Stomach (tissue), 9 donors: ENCODE data around the gene DUS3L. TPM values are rescaled to one million over a fixed set of nuclear protein-coding genes. Genes with fewer than 3 reads are reported as not detected.

ENCODE experiments used
- DNase-seq, 2 donors: peaks; one replicate each; pipeline versions ENCODE4 v3.0.0 to v3.0.0-alpha.2; 2013 to 2019
- H3K27ac ChIP-seq, 5 donors: fragments of 200-600 bp in 4 of 5; sonication (generic) in 4 of 5; one replicate each; pipeline ENCODE4 v1.5.1; 2013 to 2019; ENCODE audit warnings: mild to moderate bottlenecking in 1 of 5, moderate library complexity in 1 of 5
- H3K27me3 ChIP-seq, 3 donors: fragments of 200-600 bp; sonication (generic); one replicate each; pipeline ENCODE4 v1.5.1; 2017 to 2019; ENCODE audit warnings: mixed run types in 1 of 3
- H3K36me3 ChIP-seq, 4 donors: fragments of 200-600 bp; sonication (generic); 1 replicate in 3 of 4; 2 replicates in 1 of 4; pipeline ENCODE4 v1.5.1; 2016 to 2019
- H3K4me1 ChIP-seq, 4 donors: fragments of 200-600 bp; sonication (generic); one replicate each; pipeline ENCODE4 v1.5.1; 2016 to 2019
- H3K4me3 ChIP-seq, 4 donors: fragments of 200-600 bp; sonication (generic) in 3 of 4; one replicate each; pipeline ENCODE4 v1.5.1; 2016 to 2019; ENCODE audit warnings: mild to moderate bottlenecking in 1 of 4
- H3K9me3 ChIP-seq, 4 donors: fragments of 200-600 bp; sonication (generic); one replicate each; pipeline ENCODE4 v1.5.1; 2016 to 2019
- CTCF ChIP-seq, 7 experiments: fragments of 450-650 bp in 4 of 7; fragments of 200-600 bp in 3 of 7; sonication (generic) in 3 of 7; IDR thresholded peaks; one replicate each; pipeline ENCODE4 v1.5.1; 2016 to 2019; ENCODE audit warnings: antibody characterized with exemption in 7 of 7, control low read depth in 2 of 7, mild to moderate bottlenecking in 1 of 7
- EP300 ChIP-seq: sonication (generic); formaldehyde crosslinking; IDR thresholded peaks from one replicate; pipeline ENCODE4 v1.6.1; 2017; ENCODE audit warnings: antibody characterized with exemption
- POLR2A ChIP-seq, 4 donors: fragments of 450-650 bp; IDR thresholded peaks; one replicate each; pipeline ENCODE4 v1.6.1; 2016; ENCODE audit warnings: antibody characterized with exemption in 4 of 4, control low read depth in 2 of 4, mild to moderate bottlenecking in 1 of 4, moderate library complexity in 1 of 4
- POLR2AphosphoS5 ChIP-seq, 3 donors: sonication (generic); formaldehyde crosslinking; IDR thresholded peaks; one replicate each; pipeline ENCODE4 v1.6.1; 2016; ENCODE audit warnings: antibody characterized with exemption in 3 of 3
- WGBS, 5 donors: extraction: QIAGEN DNeasy Blood & Tissue Kit in 3 of 5; methylation state at CpG; one replicate each; pipeline versions ENCODE4 v1.1.5 to v1.1.7; 2013 to 2018; 5-methylcytosine and 5-hydroxymethylcytosine counted together
- intact Hi-C: fragments of 100-400 bp; cut with DNase I; formaldehyde crosslinking; loops from one replicate; pipeline ENCODE4 v1.15.1; 2023; ENCODE audit warnings: low total_unique reads
- polyA plus RNA-seq, 3 donors: library from polyadenylated mRNA; stranded (reverse); fragments of 200-250 nt; gene quantifications; one replicate each; pipeline ENCODE4 v1.2.3, GENCODE V29; 2013
- total RNA-seq, 5 donors: library from RNA; depleted of rRNA; stranded (reverse); fragments of >200 nt; gene quantifications; one replicate each; pipeline versions ENCODE4 v1.1.0 to v1.2.3, GENCODE V29; 2014 to 2016
- donor health status: healthy with polysubstance abuse.
- donor health status: Bipolar disorder and iron deficiency.
- donor health status: healthy.

Gene DUS3L
- total and polyA plus RNA-seq, 8 donors: 25.2 to 67.5 (median 46.7) TPM

DNA sequence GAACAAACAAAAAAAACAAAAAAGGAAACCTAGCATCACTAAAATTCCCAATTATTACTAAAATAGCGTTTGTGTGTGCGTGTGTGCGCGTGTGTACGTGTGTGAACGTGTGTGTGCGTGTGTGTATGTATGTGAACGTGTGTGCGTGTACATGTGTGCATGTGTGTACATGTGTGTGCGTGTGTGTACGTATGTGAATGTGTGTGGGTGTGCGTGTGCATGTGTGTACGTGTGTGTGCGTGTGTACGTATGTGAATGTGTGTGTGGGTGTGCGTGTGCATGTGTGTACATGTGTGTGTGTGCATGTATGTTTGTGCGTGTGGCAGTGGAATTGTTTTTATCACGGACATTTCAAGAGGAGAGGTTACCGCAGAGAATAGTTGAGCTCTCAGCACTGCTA lies 48.9 kb downstream of the DUS3L start:
- peaks cover 0 to 27% (median 0%) of the 10 kb centered on the region in 3 donors for H3K27me3 ChIP-seq
- WGBS, 5 donors: 81 to 92% (median 90%) methylated on average over 19 of the region's 19 CpGs
- no peaks in the 10 kb centered on the region for H3K9me3 ChIP-seq
- no peaks in the 10 kb centered on the region for H3K36me3 ChIP-seq
- H3K27ac ChIP-seq: no peak overlapping the region
- no peak for TF ChIP-seq EP300
- intact Hi-C loops: no loop called here
- no peaks in the 10 kb centered on the region for H3K4me1 ChIP-seq
- no peak for DNase-seq
- H3K4me3 ChIP-seq: no peak overlapping the region

GRCh38 chr19:5738423-5738822 lies 52.5 kb downstream of the DUS3L start:
- intact Hi-C loops: no loop called here
- no peak overlapping the region for H3K4me3 ChIP-seq
- no peaks in the 10 kb centered on the region for H3K36me3 ChIP-seq
- TF ChIP-seq POLR2AphosphoS5 (IDR thresholded peaks at IDR 0.05) (no peak), POLR2A (IDR thresholded peaks at IDR 0.05) (no peak), EP300 (no peak), CTCF (IDR thresholded peaks at IDR 0.05) (no peak)
- no peak overlapping the region for H3K27ac ChIP-seq
- peaks cover 0 to 15% (median 0%) of the 10 kb centered on the region in 3 donors for H3K27me3 ChIP-seq
- no peak for DNase-seq
- 70 to 81% (median 77%) methylated on average over 8 of the region's 8 CpGs for WGBS, 5 donors
- H3K4me1 ChIP-seq: no peaks in the 10 kb centered on the region
- no peaks in the 10 kb centered on the region for H3K9me3 ChIP-seq

Other genes with a start within 250 kb of the DUS3L start
- gene TINCR, start 223.2 kb downstream of the DUS3L start, total RNA-seq: under 1 TPM in 1 of 5 donors, not detected in 4; 0.18 TPM
- 10 to 100 TPM in 1 of 3 donors, under 1 TPM in 2; 0.15 to 14.2 (median 0.19) TPM for gene TINCR, start 223.2 kb downstream of the DUS3L start, polyA plus RNA-seq
- 100 to 1,000 TPM in 4 of 5 donors, 10 to 100 TPM in 1; 67.2 to 237 (median 126) TPM for gene SAFB2, start 168.4 kb downstream of the DUS3L start, total RNA-seq
- gene SAFB2, start 168.4 kb downstream of the DUS3L start, polyA plus RNA-seq: 10 to 100 TPM; 38.5 to 49.8 (median 46.6) TPM
- gene SAFB, start 168.1 kb downstream of the DUS3L start, total RNA-seq: 100 to 1,000 TPM in 3 of 5 donors, 10 to 100 TPM in 2; 46.1 to 636 (median 195) TPM
- gene SAFB, start 168.1 kb downstream of the DUS3L start, polyA plus RNA-seq: 10 to 100 TPM; 33.1 to 46.3 (median 39.0) TPM
- gene MICOS13, start 110.6 kb downstream of the DUS3L start, total RNA-seq: 100 to 1,000 TPM in 1 of 5 donors, 10 to 100 TPM in 4; 11.0 to 171 (median 27.5) TPM
- 100 to 1,000 TPM in 2 of 3 donors, 10 to 100 TPM in 1; 96.7 to 136 (median 121) TPM for gene MICOS13, start 110.6 kb downstream of the DUS3L start, polyA plus RNA-seq
- 10 to 100 TPM in 1 of 5 donors, 1 to 10 TPM in 3, under 1 TPM in 1; 0.89 to 26.8 (median 2.0) TPM for gene HSD11B1L, start 110.1 kb downstream of the DUS3L start, total RNA-seq
- gene HSD11B1L, start 110.1 kb downstream of the DUS3L start, polyA plus RNA-seq: 10 to 100 TPM in 2 of 3 donors, 1 to 10 TPM in 1; 8.9 to 16.5 (median 11.2) TPM
- 100 to 1,000 TPM; 121 to 772 (median 289) TPM for gene RPL36, start 100.9 kb downstream of the DUS3L start, total RNA-seq
- 1,000 to 10,000 TPM; 1,713 to 2,132 (median 1,726) TPM for gene RPL36, start 100.9 kb downstream of the DUS3L start, polyA plus RNA-seq
- gene LONP1, start 71.0 kb downstream of the DUS3L start, total RNA-seq: 100 to 1,000 TPM in 1 of 5 donors, 10 to 100 TPM in 3, 1 to 10 TPM in 1; 8.8 to 169 (median 57.4) TPM
- gene LONP1, start 71.0 kb downstream of the DUS3L start, polyA plus RNA-seq: 10 to 100 TPM; 41.3 to 43.3 (median 41.7) TPM
- gene CATSPERD, start 70.5 kb downstream of the DUS3L start, total RNA-seq: not detected
- gene CATSPERD, start 70.5 kb downstream of the DUS3L start, polyA plus RNA-seq: not detected
- gene PRR22, start 6.4 kb downstream of the DUS3L start, total RNA-seq: 10 to 100 TPM in 1 of 5 donors, 1 to 10 TPM in 2, under 1 TPM in 1, not detected in 1; 0.73 to 12.1 (median 5.4) TPM
- gene PRR22, start 6.4 kb downstream of the DUS3L start, polyA plus RNA-seq: 1 to 10 TPM; 4.7 to 7.8 (median 6.4) TPM
- gene NRTN, start 13.9 kb upstream of the DUS3L start, total RNA-seq: 1 to 10 TPM in 2 of 5 donors, under 1 TPM in 1, not detected in 2; 0.92 to 7.1 (median 1.8) TPM
- 1 to 10 TPM; 3.5 to 6.1 (median 4.0) TPM for gene NRTN, start 13.9 kb upstream of the DUS3L start, polyA plus RNA-seq
- gene FUT6, start 48.5 kb upstream of the DUS3L start, total RNA-seq: 100 to 1,000 TPM in 1 of 5 donors, under 1 TPM in 1, not detected in 3; 0.18 to 105 TPM
- 10 to 100 TPM in 1 of 3 donors, not detected in 2; 15.3 TPM for gene FUT6, start 48.5 kb upstream of the DUS3L start, polyA plus RNA-seq
- gene FUT3, start 60.3 kb upstream of the DUS3L start, total RNA-seq: 100 to 1,000 TPM in 1 of 5 donors, 1 to 10 TPM in 4; 1.1 to 119 (median 8.5) TPM
- 10 to 100 TPM in 1 of 3 donors, 1 to 10 TPM in 2; 2.0 to 36.5 (median 5.0) TPM for gene FUT3, start 60.3 kb upstream of the DUS3L start, polyA plus RNA-seq
- gene FUT5, start 79.4 kb upstream of the DUS3L start, total RNA-seq: under 1 TPM in 1 of 5 donors, not detected in 4; 0.37 TPM
- not detected for gene FUT5, start 79.4 kb upstream of the DUS3L start, polyA plus RNA-seq
- gene NDUFA11, start 112.6 kb upstream of the DUS3L start, total RNA-seq: 100 to 1,000 TPM in 4 of 5 donors, 10 to 100 TPM in 1; 22.2 to 474 (median 130) TPM
- gene NDUFA11, start 112.6 kb upstream of the DUS3L start, polyA plus RNA-seq: 100 to 1,000 TPM; 490 to 524 (median 492) TPM
- 10 to 100 TPM in 3 of 5 donors, 1 to 10 TPM in 2; 3.6 to 60.8 (median 13.8) TPM for gene VMAC, start 113.7 kb upstream of the DUS3L start, total RNA-seq
- 1 to 10 TPM; 4.3 to 5.0 (median 4.7) TPM for gene VMAC, start 113.7 kb upstream of the DUS3L start, polyA plus RNA-seq
- gene CAPS, start 123.1 kb upstream of the DUS3L start, total RNA-seq: 100 to 1,000 TPM in 1 of 5 donors, 10 to 100 TPM in 4; 27.2 to 143 (median 54.8) TPM
- gene CAPS, start 123.1 kb upstream of the DUS3L start, polyA plus RNA-seq: 10 to 100 TPM; 34.5 to 50.4 (median 44.0) TPM
- 100 to 1,000 TPM in 2 of 5 donors, 10 to 100 TPM in 3; 28.6 to 235 (median 85.9) TPM for gene RANBP3, start 187.0 kb upstream of the DUS3L start, total RNA-seq
- gene RANBP3, start 187.0 kb upstream of the DUS3L start, polyA plus RNA-seq: 10 to 100 TPM; 27.7 to 34.4 (median 31.2) TPM